ENCODE data around the gene ERBB2. TPM values are rescaled to one million over a fixed set of nuclear protein-coding genes. Genes with fewer than 3 reads are reported as not detected.

ERBB2 gene
- total and polyA plus RNA-seq, 10 of the 15 experiments (the other 5 are each of a cell fraction or from before 2014, with no cell fraction given) = 0.39 to 7.0 (median 4.3) TPM

DNA sequence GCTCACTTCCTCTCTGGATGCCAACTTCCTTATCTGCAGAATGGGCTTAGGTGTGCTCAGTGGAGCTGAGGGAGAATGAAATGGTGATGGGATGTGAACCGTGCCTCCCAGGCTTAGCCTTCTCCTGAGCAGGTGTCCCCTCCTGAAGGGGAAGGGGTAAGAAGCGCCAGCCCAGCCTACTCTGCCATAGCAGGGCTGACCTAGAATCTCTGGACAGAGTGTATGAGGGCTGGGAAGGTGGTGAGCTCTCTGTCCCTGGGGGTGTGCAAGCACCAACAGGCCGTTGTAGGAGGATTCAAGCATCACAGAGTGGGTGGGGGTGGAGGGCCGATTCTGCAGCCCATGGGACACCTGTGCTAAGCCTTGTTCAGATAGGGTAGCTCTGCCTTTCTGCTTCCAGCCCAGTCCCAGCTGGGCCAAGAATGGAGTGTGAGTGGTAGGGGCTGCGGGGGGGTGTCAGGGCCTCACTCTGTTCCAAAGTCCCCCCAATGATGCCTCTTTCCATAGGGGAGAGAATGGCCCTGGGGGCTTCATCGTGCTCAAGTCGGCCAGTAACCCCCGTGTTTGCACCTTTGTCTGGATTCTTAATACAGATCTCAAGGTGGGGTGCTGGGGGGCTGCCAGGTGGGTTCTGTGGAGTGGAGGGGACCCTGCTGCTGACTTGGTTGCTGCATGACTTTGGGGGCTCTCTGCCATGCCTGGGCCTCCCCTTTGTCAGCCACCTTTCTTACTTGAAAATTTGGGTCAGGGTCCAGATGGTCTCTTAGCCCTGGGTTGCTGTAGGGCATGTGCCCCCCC is 37.9 kb upstream of the ERBB2 start:
- WGBS (ENCODE audit: insufficient coverage, insufficient replicate concordance, low lambda C conversion rate, missing lambda C conversion rate) = 70% methylated on average over 8 of the region's 8 CpGs
- H3K79me2 ChIP-seq (ENCODE audit: control insufficient read depth, insufficient read depth, low read length) = no peaks in the 10 kb centered on the region
- H3K9ac ChIP-seq (ENCODE audit: control insufficient read depth, insufficient read depth, low read length) = no peak overlapping the region
- H3K36me3 ChIP-seq (ENCODE audit: control insufficient read depth in 2 of 2, insufficient read depth in 2 of 2, low read length in 1 of 2) = peaks cover 12 to 21% of the 10 kb centered on the region in 2 experiments; a peak in 3 of 4 replicates
- ChIA-PET CTCF (interaction anchor here (0.8 to 1.7 kb wide), 3 partner anchors 8 to 40 kb away, joined by 3 to 4 read pairs (median 3); no protein-coding TSS in a partner anchor), SMC1A (ENCODE audit: uncharacterized antibody, unreplicated experiment) (no interaction called here), POLR2A (no interaction called here), RAD21 (ENCODE audit: unreplicated experiment) (no interaction called here)
- H3K4me2 ChIP-seq (ENCODE audit: control insufficient read depth, insufficient read depth) = no peak overlapping the region
- no peaks in the 10 kb centered on the region for H3K9me3 ChIP-seq (replicated peaks; ENCODE audit: control insufficient read depth, insufficient read depth, low read length)
- FAIRE-seq = no peak
- in situ Hi-C loops (cut with MboI) = no loop called here
- no peak overlapping the region for H3K27ac ChIP-seq (ENCODE audit: control insufficient read depth, insufficient read depth)
- H3K4me1 ChIP-seq (ENCODE audit: control insufficient read depth, insufficient read depth, low read length) = peaks cover 6% of the 10 kb centered on the region; the same call in 1 of the 2 replicates
- intact Hi-C loops (cut with micrococcal nuclease; ENCODE audit: unreplicated experiment) = no loop called here
- no peak for DNase-seq (ENCODE audit: low read depth, low spot score)
- no peak overlapping the region for H2AFZ ChIP-seq (ENCODE audit: control insufficient read depth, low read depth, low read length)
- no peak overlapping the region for H3K4me3 ChIP-seq
- ATAC-seq = no peak
- peaks cover 0 to 1% of the 10 kb centered on the region in 2 experiments; a peak in 2 of 4 replicates for H3K27me3 ChIP-seq (replicated peaks in 1 of 2; ENCODE audit: control insufficient read depth in 2 of 2, insufficient read depth in 2 of 2, low read length in 1 of 2)
- H4K20me1 ChIP-seq (ENCODE audit: control insufficient read depth, insufficient read depth) = no peaks in the 10 kb centered on the region; the same call in 1 of the 2 replicates
- no TSS peak for BruUV-seq (replicated peaks)
- TF ChIP-seq SPI1 (IDR thresholded peaks at IDR 0.05; ENCODE audit: borderline replicate concordance, insufficient read depth, low read depth, low read length) = no peak
- no peak for TF ChIP-seq CREM (IDR thresholded peaks at IDR 0.05; ENCODE audit: low read depth)
- TF ChIP-seq RCOR1 (conservative IDR thresholded peaks at IDR 0.05; ENCODE audit: low read depth, low read length) = no peak
- TF ChIP-seq ZNF384 (IDR thresholded peaks at IDR 0.05; ENCODE audit: borderline replicate concordance, low read depth, low read length) = no peak
- no peak for TF ChIP-seq WRNIP1 (IDR thresholded peaks at IDR 0.05; ENCODE audit: borderline replicate concordance, low read depth, low read length)
- no peak for TF ChIP-seq FOXM1 (IDR thresholded peaks at IDR 0.05; ENCODE audit: low read depth, low read length)
- no peak for TF ChIP-seq PAX5 (IDR thresholded peaks at IDR 0.05; ENCODE audit: borderline replicate concordance, low read depth, low read length)
- no peak for TF ChIP-seq SIN3A (IDR thresholded peaks at IDR 0.05; ENCODE audit: low read depth, low read length)
- TF ChIP-seq SP1 (IDR thresholded peaks at IDR 0.05; ENCODE audit: low read depth, low read length) = no peak
- no peak for TF ChIP-seq GABPA (IDR thresholded peaks at IDR 0.05; ENCODE audit: low read depth)
- TF ChIP-seq TCF12 (IDR thresholded peaks at IDR 0.05; ENCODE audit: low read depth, low read length) = no peak
- no peak for TF ChIP-seq STAT3 (IDR thresholded peaks at IDR 0.05; ENCODE audit: low read depth, low read length)
- TF ChIP-seq, protein P1, sequence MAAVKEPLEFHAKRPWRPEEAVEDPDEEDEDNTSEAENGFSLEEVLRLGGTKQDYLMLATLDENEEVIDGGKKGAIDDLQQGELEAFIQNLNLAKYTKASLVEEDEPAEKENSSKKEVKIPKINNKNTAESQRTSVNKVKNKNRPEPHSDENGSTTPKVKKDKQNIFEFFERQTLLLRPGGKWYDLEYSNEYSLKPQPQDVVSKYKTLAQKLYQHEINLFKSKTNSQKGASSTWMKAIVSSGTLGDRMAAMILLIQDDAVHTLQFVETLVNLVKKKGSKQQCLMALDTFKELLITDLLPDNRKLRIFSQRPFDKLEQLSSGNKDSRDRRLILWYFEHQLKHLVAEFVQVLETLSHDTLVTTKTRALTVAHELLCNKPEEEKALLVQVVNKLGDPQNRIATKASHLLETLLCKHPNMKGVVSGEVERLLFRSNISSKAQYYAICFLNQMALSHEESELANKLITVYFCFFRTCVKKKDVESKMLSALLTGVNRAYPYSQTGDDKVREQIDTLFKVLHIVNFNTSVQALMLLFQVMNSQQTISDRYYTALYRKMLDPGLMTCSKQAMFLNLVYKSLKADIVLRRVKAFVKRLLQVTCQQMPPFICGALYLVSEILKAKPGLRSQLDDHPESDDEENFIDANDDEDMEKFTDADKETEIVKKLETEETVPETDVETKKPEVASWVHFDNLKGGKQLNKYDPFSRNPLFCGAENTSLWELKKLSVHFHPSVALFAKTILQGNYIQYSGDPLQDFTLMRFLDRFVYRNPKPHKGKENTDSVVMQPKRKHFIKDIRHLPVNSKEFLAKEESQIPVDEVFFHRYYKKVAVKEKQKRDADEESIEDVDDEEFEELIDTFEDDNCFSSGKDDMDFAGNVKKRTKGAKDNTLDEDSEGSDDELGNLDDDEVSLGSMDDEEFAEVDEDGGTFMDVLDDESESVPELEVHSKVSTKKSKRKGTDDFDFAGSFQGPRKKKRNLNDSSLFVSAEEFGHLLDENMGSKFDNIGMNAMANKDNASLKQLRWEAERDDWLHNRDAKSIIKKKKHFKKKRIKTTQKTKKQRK (IDR thresholded peaks at IDR 0.05; ENCODE audit: low read depth, low read length) = no peak
- TF ChIP-seq, protein P2, sequence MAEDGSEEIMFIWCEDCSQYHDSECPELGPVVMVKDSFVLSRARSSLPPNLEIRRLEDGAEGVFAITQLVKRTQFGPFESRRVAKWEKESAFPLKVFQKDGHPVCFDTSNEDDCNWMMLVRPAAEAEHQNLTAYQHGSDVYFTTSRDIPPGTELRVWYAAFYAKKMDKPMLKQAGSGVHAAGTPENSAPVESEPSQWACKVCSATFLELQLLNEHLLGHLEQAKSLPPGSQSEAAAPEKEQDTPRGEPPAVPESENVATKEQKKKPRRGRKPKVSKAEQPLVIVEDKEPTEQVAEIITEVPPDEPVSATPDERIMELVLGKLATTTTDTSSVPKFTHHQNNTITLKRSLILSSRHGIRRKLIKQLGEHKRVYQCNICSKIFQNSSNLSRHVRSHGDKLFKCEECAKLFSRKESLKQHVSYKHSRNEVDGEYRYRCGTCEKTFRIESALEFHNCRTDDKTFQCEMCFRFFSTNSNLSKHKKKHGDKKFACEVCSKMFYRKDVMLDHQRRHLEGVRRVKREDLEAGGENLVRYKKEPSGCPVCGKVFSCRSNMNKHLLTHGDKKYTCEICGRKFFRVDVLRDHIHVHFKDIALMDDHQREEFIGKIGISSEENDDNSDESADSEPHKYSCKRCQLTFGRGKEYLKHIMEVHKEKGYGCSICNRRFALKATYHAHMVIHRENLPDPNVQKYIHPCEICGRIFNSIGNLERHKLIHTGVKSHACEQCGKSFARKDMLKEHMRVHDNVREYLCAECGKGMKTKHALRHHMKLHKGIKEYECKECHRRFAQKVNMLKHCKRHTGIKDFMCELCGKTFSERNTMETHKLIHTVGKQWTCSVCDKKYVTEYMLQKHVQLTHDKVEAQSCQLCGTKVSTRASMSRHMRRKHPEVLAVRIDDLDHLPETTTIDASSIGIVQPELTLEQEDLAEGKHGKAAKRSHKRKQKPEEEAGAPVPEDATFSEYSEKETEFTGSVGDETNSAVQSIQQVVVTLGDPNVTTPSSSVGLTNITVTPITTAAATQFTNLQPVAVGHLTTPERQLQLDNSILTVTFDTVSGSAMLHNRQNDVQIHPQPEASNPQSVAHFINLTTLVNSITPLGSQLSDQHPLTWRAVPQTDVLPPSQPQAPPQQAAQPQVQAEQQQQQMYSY (CRISPR knock-in tag; IDR thresholded peaks at IDR 0.05) = no peak
